Activated CD8-positive, alpha-beta T cell treated with anti-CD3 and anti-CD28 coated beads, Interleukin-2, amount 10 ng/mL, durations not matched to agents 7 days and 5 days (primary cell): ENCODE measurements around the gene GREB1L. TPM values are rescaled to one million over a fixed set of nuclear protein-coding genes. Genes with fewer than 3 reads are reported as not detected.
A peak's percentile ranks its signal among the peaks of the same experiment; 100 is the strongest.
"Not testable (repeated sequence)": the region's sequence is repeated elsewhere in the genome, so short reads cannot be mapped to it uniquely, and the experiment has no call there.

Source experiments
- ATAC-seq: fragments of 150-1000 bp; cut with Tn5 transposase; one replicate; pipeline ENCODE4 v1.10.0; 2021; ENCODE audit warnings: moderate library complexity
- CTCF ChIA-PET: fragments of 350-600 bp; sonication (Branson Sonifier 250); formaldehyde crosslinking; loops from one replicate; lab custom pipeline; 2021; ENCODE audit warnings: antibody characterized with exemption; lab: Charles Lee
- POLR2A ChIA-PET: fragments of 350-600 bp; sonication (Branson Sonifier 250); formaldehyde crosslinking; loops from one replicate; lab custom pipeline; 2021; ENCODE audit warnings: antibody characterized with exemption; lab: Charles Lee
- DNase-seq: peaks from one replicate; pipeline ENCODE4 v3.0.0-alpha.2; 2020
- H3K27ac Mint-ChIP-seq: one replicate; pipeline ENCODE4 v1.8.0; 2021; ENCODE audit warnings: mild to moderate bottlenecking, mixed read lengths
- H3K27me3 Mint-ChIP-seq: one replicate; pipeline ENCODE4 v1.8.0; 2021; ENCODE audit warnings: low read depth, mixed read lengths
- H3K36me3 Mint-ChIP-seq: one replicate; pipeline ENCODE4 v1.8.0; 2021; ENCODE audit warnings: low read depth, mixed read lengths
- H3K4me1 Mint-ChIP-seq: one replicate; pipeline ENCODE4 v1.8.0; 2021; ENCODE audit warnings: low read depth, mixed read lengths
- H3K4me3 Mint-ChIP-seq: one replicate; pipeline ENCODE4 v1.8.0; 2021; ENCODE audit warnings: mild to moderate bottlenecking, mixed read lengths
- H3K9me3 Mint-ChIP-seq: one replicate; pipeline ENCODE4 v1.8.0; 2022; ENCODE audit warnings: mixed read lengths; ENCODE audit not compliant: insufficient read depth
- total RNA-seq, 2 experiments: library from RNA; stranded (reverse); gene quantifications; one replicate each; pipeline ENCODE4 v1.2.3, GENCODE V29; 2021

GREB1L gene
- not detected for total RNA-seq

DNA sequence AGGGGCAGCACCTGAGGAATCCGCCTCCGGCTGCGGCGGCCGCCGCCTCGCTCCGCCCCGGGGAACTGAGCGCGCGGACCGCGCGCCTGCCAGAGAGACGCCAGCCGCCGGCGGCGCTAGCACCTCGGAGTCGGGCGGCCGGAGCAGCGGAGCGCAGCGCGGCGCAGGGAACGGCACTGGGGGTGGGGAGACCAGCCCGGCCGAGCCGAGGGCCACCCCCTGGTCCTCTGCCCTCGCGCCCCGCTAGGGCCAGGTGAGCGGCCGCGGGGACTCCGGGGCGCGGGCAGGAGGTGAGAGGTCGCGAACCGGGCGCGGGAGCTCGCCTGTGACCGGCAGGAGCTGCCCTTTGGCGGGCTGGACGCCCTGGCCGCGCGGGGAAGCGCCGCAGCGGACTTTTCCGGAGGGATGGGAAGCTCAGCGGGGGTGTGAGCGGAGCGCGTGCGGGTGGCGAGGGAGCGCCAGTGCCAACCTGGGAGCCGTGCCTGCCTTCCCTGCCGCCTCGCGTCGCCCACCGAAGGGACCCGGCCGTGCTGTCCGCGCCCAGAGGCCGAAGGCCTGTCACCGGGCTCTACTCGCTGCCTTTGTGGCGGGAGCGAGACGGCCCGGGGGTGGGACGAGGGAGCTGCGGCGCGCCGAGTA lies at the start of gene GREB1L:
Gene GREB1L, plus strand, starts transcription at position 92 of the 639 bp plus-strand sequence. CDS start 141,287 bp downstream, outside the sequence.
- peaks cover 8% of the 10 kb centered on the region for H3K4me1 Mint-ChIP-seq
- H3K27me3 Mint-ChIP-seq = peaks cover 52% of the 10 kb centered on the region
- ATAC-seq = peak; percentile 72
- no peak within 1 kb of the TSS for H3K27ac Mint-ChIP-seq
- ChIA-PET POLR2A (no interaction called here), CTCF (no interaction called here)
- no peaks in the 10 kb centered on the region for H3K9me3 Mint-ChIP-seq
- DNase-seq = peak; percentile 24
- no peak within 1 kb of the TSS for H3K4me3 Mint-ChIP-seq
- H3K36me3 Mint-ChIP-seq = no peaks in the 10 kb centered on the region

DNA sequence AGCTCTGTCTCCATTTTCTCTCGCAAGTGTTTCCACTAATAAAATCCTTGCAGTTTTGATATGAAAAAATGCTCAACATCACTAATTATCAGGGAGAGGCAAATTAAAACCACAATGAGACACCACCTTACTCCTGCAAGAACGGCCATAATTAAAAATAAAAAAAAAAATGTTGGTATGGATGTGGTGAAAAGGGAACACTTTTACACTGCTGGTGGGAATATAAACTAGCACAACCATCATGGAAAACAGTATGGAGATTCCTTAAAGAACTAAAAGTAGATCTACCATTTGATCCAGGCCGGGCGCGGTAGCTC lies 49.8 kb upstream of the GREB1L start:
- Mint-ChIP-seq H3K27ac (no peak overlapping the region), H3K27me3 (peaks cover 3% of the 10 kb centered on the region), H3K36me3 (no peaks in the 10 kb centered on the region), H3K4me3 (no peak overlapping the region), H3K4me1 (no peaks in the 10 kb centered on the region), H3K9me3 (no peaks in the 10 kb centered on the region)
- CTCF ChIA-PET = interaction anchor here (1.0 to 2.6 kb wide), 5 partner anchors 10 to 80 kb away, joined by 3 to 8 read pairs (median 3); partner anchors contain the start of gene ROCK1
- DNase-seq (no peak), ATAC-seq (no peak)
- POLR2A ChIA-PET = no interaction called here

DNA sequence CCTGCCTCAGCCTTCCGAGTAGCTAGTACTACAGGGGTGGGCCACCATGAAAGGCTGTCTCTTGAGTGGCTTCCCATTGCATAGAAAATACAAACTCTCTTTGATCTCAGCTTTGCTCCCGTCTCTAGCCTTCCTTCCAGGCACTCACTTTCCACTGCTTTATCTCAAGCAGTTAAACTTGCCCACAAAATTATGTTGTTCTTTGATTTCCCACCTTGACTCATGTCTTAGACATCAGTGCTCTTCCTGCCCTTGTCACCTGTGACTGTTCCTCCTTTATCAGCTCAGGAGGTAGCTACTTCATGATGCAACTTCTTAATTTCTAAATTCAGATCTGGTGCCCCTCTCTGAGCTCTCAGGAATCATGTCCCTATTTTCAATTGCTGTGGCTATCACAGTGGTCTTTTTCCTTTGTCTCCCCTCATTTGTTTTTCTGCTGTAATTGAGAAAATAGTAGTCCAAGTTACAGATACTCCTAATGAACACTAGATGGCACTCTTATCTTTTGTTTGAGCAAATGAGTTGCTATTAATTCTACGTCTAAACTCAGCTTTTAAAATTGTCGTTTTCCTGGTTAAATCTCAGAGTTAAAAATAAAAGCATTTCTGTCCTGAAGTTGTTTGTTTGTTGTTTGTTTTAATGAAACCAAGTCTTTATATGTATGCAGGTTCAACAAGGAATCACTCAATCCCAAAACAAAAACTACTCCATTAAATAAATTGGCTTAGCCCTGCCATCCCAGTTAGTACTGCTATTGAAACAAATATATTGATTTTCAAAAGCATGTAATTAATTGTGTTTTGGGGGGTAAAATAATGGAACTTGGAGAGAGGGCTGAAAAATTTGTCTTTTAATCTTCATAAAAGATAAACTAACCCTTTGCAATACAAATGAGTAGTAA lies 46.9 kb upstream of the GREB1L start:
- no peaks in the 10 kb centered on the region for H3K4me1 Mint-ChIP-seq
- CTCF ChIA-PET = interaction anchor here (0.7 to 3.2 kb wide), 15 partner anchors 9 to 760 kb away, joined by 3 to 18 read pairs (median 6); no protein-coding TSS in a partner anchor
- POLR2A ChIA-PET = no interaction called here
- no peak overlapping the region for H3K27ac Mint-ChIP-seq
- DNase-seq (no peak), ATAC-seq (no peak)
- H3K27me3 Mint-ChIP-seq = peaks cover 7% of the 10 kb centered on the region
- H3K4me3 Mint-ChIP-seq = no peak overlapping the region
- no peaks in the 10 kb centered on the region for H3K36me3 Mint-ChIP-seq
- no peaks in the 10 kb centered on the region for H3K9me3 Mint-ChIP-seq

DNA sequence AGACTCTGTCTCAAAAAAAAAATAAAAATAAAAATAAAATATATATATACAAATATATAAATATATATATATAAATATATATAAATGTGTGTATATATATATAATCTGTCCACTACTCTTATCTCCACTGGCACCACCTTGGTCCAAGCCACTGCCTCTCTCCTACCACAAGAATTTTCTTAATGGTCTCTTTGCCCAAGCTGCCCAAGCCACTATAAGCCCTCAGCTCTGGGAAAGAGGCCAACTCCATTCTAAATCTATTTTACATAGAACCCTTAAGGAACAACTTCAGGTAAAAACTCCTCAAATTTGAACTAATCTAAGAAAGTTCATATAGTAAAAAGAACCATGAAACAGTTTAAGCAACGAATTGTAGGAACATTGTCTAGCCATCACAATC lies 45.6 kb upstream of the GREB1L start:
- Mint-ChIP-seq H3K9me3 (no peaks in the 10 kb centered on the region), H3K4me3 (no peak overlapping the region), H3K36me3 (no peaks in the 10 kb centered on the region), H3K4me1 (no peaks in the 10 kb centered on the region), H3K27me3 (peaks cover 8% of the 10 kb centered on the region), H3K27ac (no peak overlapping the region)
- DNase-seq (no peak), ATAC-seq (no peak)
- CTCF ChIA-PET = interaction anchor here (1.0 kb wide), 1 partner anchor 9 kb away, joined by 3 read pairs; no protein-coding TSS in a partner anchor
- POLR2A ChIA-PET = no interaction called here

DNA sequence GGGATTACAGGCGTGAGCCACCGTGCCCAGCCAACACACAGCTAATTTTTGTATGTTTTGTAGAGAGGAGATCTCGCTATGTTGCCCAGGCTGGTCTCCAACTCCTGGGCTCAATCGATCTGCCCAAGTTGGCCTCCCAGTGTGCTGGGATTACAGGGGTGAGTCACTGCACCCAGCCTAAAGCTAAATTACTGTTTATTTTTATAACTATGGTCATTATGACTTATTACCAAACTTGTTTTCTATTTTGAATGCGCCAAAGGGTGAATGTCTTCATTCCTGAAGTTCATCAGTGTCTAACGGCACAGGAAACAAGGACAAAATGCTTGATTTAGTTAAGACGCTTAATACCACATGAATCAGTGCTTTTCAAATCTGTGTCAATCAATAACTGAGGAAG lies 38.9 kb upstream of the GREB1L start:
- POLR2A ChIA-PET = no interaction called here
- H3K27ac Mint-ChIP-seq = no peak overlapping the region
- DNase-seq (no peak), ATAC-seq (no peak)
- H3K4me1 Mint-ChIP-seq = no peaks in the 10 kb centered on the region
- no peaks in the 10 kb centered on the region for H3K9me3 Mint-ChIP-seq
- peaks cover 5% of the 10 kb centered on the region for H3K27me3 Mint-ChIP-seq
- H3K36me3 Mint-ChIP-seq = no peaks in the 10 kb centered on the region
- CTCF ChIA-PET = no interaction called here
- H3K4me3 Mint-ChIP-seq = no peak overlapping the region

DNA sequence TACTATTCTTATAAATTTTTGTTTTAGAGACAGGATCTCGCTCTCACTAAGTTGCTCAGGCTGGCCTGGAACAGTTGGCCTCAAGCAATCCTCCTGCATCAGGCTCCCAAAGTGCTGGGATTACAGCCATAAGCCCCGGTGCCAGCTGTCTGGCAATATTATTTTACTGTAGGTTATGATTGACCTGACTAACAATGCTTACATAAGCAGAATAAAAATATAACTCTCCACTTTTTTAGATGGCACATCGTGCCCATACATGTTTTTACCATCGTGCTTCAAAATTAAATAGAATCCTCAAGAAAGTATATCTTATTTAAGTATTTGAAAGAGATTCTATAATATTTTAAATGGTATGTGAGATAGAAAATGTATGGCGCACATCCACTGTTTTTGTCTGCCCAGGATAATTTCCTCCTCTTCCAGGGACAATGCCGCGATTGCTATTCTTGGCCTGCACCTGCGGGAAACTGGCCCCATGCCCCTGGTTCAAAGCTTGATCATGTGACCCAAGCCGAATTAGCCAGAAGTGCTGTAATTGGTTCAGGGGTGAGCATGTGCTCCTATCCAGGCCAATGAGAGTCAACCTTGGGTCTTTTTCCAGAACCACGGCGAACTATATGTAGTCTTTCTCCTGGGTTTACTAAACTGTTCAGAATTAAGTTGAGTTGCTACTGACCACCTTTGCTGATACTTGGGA lies 38.3 kb upstream of the GREB1L start:
- Mint-ChIP-seq H3K4me1 (no peaks in the 10 kb centered on the region), H3K9me3 (no peaks in the 10 kb centered on the region), H3K36me3 (no peaks in the 10 kb centered on the region), H3K27me3 (peaks cover 3% of the 10 kb centered on the region), H3K27ac (no peak overlapping the region), H3K4me3 (no peak overlapping the region)
- ATAC-seq (no peak), DNase-seq (no peak)
- ChIA-PET CTCF (no interaction called here), POLR2A (no interaction called here)

DNA sequence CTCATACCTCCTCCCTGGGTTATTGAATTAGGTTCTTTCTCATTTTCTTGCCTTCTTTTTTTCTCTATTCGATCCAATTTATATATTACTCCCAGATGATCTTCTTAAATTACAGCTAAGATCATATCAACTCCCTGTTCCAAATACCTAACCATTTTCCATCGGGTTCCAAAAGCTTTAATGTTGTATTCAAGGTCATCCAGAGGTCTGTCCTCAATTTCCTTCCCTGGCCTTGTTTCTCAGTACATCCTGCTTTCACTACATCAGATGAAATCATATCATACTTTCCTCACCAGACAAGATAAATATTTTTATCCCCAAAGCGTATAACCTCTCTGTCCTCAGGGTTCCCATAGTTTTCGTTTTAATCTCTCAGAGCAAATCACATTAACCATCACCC lies 36.3 kb upstream of the GREB1L start:
- H3K27ac Mint-ChIP-seq = no peak overlapping the region
- no peaks in the 10 kb centered on the region for H3K9me3 Mint-ChIP-seq
- ChIA-PET POLR2A (no interaction called here), CTCF (no interaction called here)
- H3K4me1 Mint-ChIP-seq = no peaks in the 10 kb centered on the region
- DNase-seq (no peak), ATAC-seq (no peak)
- H3K36me3 Mint-ChIP-seq = no peaks in the 10 kb centered on the region
- no peaks in the 10 kb centered on the region for H3K27me3 Mint-ChIP-seq
- no peak overlapping the region for H3K4me3 Mint-ChIP-seq

DNA sequence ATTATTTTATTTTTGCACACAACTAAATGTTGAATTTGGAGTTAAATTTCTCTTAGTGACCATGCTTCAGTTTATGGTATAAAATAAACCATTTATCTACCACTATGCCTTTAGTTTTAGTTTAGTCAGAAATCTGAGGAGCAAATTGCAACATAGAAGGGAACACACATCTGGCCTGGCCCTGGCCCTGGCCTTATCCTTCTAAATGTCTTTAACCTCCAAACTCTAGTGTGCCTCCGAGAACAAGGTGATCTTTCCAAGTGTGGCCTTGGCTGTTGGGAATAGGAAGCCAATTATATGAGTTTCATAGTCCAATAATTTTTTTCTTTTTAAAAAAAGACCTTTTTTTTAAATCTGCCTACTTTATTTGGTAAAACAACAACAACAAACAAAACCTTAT lies 31.8 kb upstream of the GREB1L start:
- Mint-ChIP-seq H3K9me3 (no peaks in the 10 kb centered on the region), H3K27ac (no peak overlapping the region), H3K4me1 (no peaks in the 10 kb centered on the region), H3K36me3 (no peaks in the 10 kb centered on the region), H3K27me3 (no peaks in the 10 kb centered on the region), H3K4me3 (no peak overlapping the region)
- no peak for DNase-seq
- ChIA-PET CTCF (interaction anchor here (0.7 kb wide), 1 partner anchor 30 kb away, joined by 3 read pairs; no protein-coding TSS in a partner anchor), POLR2A (no interaction called here)
- ATAC-seq = no peak

DNA sequence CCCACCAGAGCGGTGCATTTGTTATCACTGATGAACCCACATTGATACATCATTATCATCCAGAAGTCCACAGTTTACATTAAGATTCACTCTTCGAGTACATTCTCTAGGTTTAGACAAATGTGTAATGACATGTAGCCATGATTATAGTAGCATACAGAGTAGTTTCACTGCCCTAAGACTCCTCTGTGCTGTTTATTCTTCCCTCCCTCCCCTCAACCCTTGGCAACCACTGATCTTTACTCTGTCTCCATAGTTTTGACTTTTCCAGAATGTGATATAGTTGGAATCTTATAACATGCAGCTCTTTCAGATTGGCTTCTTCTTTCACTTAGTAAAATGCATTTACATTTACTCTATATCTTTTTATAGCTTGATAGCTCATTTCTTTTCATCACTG lies 31.2 kb upstream of the GREB1L start:
- ATAC-seq (no peak), DNase-seq (no peak)
- ChIA-PET POLR2A (no interaction called here), CTCF (interaction anchor here (0.7 kb wide), 1 partner anchor 31 kb away, joined by 3 read pairs; no protein-coding TSS in a partner anchor)
- no peak overlapping the region for H3K4me3 Mint-ChIP-seq
- no peaks in the 10 kb centered on the region for H3K4me1 Mint-ChIP-seq
- H3K9me3 Mint-ChIP-seq = no peaks in the 10 kb centered on the region
- H3K36me3 Mint-ChIP-seq = no peaks in the 10 kb centered on the region
- no peak overlapping the region for H3K27ac Mint-ChIP-seq
- H3K27me3 Mint-ChIP-seq = no peaks in the 10 kb centered on the region

DNA sequence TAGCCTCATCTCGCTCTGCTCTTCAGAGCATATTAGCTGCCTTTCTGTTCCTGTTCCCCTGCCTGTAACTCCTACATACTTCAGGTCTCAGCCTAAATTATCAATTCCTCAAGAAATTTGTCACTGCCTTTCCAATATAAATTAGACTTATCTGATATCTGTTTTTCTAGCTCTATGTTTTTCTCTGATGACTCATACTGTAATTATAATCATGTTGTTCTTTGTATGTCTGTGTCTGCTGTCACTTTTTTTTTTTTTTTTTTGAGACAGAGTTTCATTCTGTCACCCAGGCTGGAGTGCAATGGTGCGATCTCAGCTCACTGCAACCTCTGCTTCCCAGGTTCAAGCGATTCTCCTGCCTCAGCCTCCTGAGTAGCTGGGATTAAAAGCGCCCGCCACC lies 27.6 kb upstream of the GREB1L start:
- DNase-seq, POLR2A ChIA-PET, H3K9me3 Mint-ChIP-seq, H3K4me1 Mint-ChIP-seq, H3K4me3 Mint-ChIP-seq, ATAC-seq, H3K27me3 Mint-ChIP-seq, H3K27ac Mint-ChIP-seq, H3K36me3 Mint-ChIP-seq: not testable (repeated sequence)
- CTCF ChIA-PET = interaction anchor here (1.1 kb wide), 1 partner anchor 23 kb away, joined by 3 read pairs; no protein-coding TSS in a partner anchor

DNA sequence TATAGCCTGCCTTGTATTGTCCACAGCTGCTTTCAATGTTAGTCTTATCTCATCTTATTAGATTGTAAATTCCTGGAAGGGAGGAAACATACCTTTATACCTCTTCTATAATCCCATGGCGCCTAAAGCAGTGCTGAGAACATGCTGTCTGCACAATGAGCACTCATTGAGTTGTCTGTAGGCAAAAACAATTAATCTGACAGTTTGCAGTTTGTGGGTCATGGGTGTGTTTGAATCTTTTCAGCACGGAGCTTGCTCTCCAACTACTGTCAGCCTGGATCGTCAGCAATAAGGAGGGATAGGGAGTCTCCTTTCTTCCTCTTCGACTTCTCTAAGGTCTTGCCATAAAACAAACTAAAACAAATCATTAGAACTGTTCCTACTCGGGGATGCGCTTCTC lies 26.5 kb upstream of the GREB1L start:
- ChIA-PET CTCF (no interaction called here), POLR2A (no interaction called here)
- no peak overlapping the region for H3K27ac Mint-ChIP-seq
- H3K36me3 Mint-ChIP-seq = no peaks in the 10 kb centered on the region
- ATAC-seq = no peak
- no peak for DNase-seq
- H3K4me3 Mint-ChIP-seq = no peak overlapping the region
- no peaks in the 10 kb centered on the region for H3K4me1 Mint-ChIP-seq
- H3K27me3 Mint-ChIP-seq = no peaks in the 10 kb centered on the region
- no peaks in the 10 kb centered on the region for H3K9me3 Mint-ChIP-seq
